ENCODE measurements around the gene TECR. TPM values are rescaled to one million over a fixed set of nuclear protein-coding genes. Genes with fewer than 3 reads are reported as not detected.
A peak's percentile ranks its signal among the peaks of the same experiment; 100 is the strongest.

Gene TECR
- total and polyA plus RNA-seq, 9 of the 15 experiments (the other 6 are each of a cell fraction or from before 2014, with no cell fraction given), result 29.3 to 211 (median 81.4) TPM

- TF ChIP-seq PCBP1 (IDR thresholded peaks at IDR 0.05; ENCODE audit: low read depth, low read length, poor library complexity, severe bottlenecking) (no peak), RBM22 (IDR thresholded peaks at IDR 0.05; ENCODE audit: low read depth, low read length, poor library complexity, severe bottlenecking) (no peak), ZNF589 (CRISPR knock-in tag; IDR thresholded peaks at IDR 0.05; ENCODE audit: low read depth) (no peak), ZNF766 (CRISPR knock-in tag; conservative IDR thresholded peaks at IDR 0.05) (no peak), CBFB (CRISPR knock-in tag; IDR thresholded peaks at IDR 0.05) (no peak), TCF7 (IDR thresholded peaks at IDR 0.05; ENCODE audit: borderline replicate concordance) (no peak), TCF15 (CRISPR knock-in tag; IDR thresholded peaks at IDR 0.05) (no peak), ZNF75A (CRISPR knock-in tag; IDR thresholded peaks at IDR 0.05) (no peak)
Observed at GRCh38 chr19:14603990-14604387, 74.6 kb downstream of the TECR start (continued).

GRCh38 chr19:14606627-14607026, 77.2 kb downstream of the TECR start:
- Histone ChIP-seq H3K9ac (ENCODE audit: insufficient read depth in 1 of 2, low read depth in 2 of 2, low read length in 2 of 2) (no peak overlapping the region), H4K20me1 (replicated peaks; ENCODE audit: control insufficient read depth, insufficient read depth, low read length) (no peaks in the 10 kb centered on the region), H3K27me3 (ENCODE audit: control insufficient read depth in 2 of 2, insufficient read depth in 2 of 2, low read length in 2 of 2) (peaks cover 12 to 24% of the 10 kb centered on the region in 2 experiments; a peak in 3 of 5 replicates), H3K9me3 (replicated peaks; ENCODE audit: control insufficient read depth, insufficient read depth, low read depth, low read length) (no peaks in the 10 kb centered on the region), H2AFZ (ENCODE audit: low read depth, low read length) (no peak overlapping the region), H3K4me2 (ENCODE audit: insufficient read depth, low read length) (no peak overlapping the region), H3K9me1 (ENCODE audit: control insufficient read depth, insufficient read depth, low read length) (no peaks in the 10 kb centered on the region), H3K4me3 (no peak overlapping the region), H3K79me2 (ENCODE audit: control insufficient read depth, insufficient read depth, low read length) (no peaks in the 10 kb centered on the region), H3K4me1 (replicated peaks in 1 of 2; ENCODE audit: control insufficient read depth in 2 of 2, insufficient read depth in 2 of 2, low read length in 2 of 2) (no peaks in the 10 kb centered on the region), H3K27ac (ENCODE audit: extremely low read depth, low read depth, low read length) (no peak overlapping the region), H3K36me3 (ENCODE audit: control insufficient read depth, insufficient read depth, low read length) (no peaks in the 10 kb centered on the region)
- DNase-seq (ENCODE audit: extremely low read depth in 1 of 4, low spot score in 3 of 4), result no peak
- no peak for ATAC-seq
- no TSS peak for BruUV-seq (replicated peaks)
- ChIA-PET POLR2A (no interaction called here), CTCF (ENCODE audit: low intra/inter-chr PET ratio) (no interaction called here)
- in situ Hi-C loops (cut with MboI) (no loop called here), intact Hi-C loops (cut with micrococcal nuclease) (no loop called here)
- WGBS (ENCODE audit: insufficient coverage, low coverage, missing lambda C conversion rate), result 3% methylated on average over 9 of the region's 9 CpGs
- TF ChIP-seq ZNF175 (CRISPR knock-in tag; IDR thresholded peaks at IDR 0.05; ENCODE audit: low read depth), result no peak
- TF ChIP-seq NFATC3 (IDR thresholded peaks at IDR 0.05), result no peak
- peak; percentile 31 for TF ChIP-seq RBM25 (IDR thresholded peaks at IDR 0.05; ENCODE audit: low read depth, low read length, severe bottlenecking)
- TF ChIP-seq BCOR (IDR thresholded peaks at IDR 0.05), result peak; percentile 87
- no peak for TF ChIP-seq ZMIZ1 (IDR thresholded peaks at IDR 0.05; ENCODE audit: low read depth in 2 of 2, low read length in 2 of 2)
- TF ChIP-seq SAFB (IDR thresholded peaks at IDR 0.05; ENCODE audit: borderline replicate concordance, low read depth, low read length), result no peak
- TF ChIP-seq CREB3 (tag; conservative IDR thresholded peaks at IDR 0.05; ENCODE audit: low read depth), result no peak
- no peak for TF ChIP-seq PHF8 (IDR thresholded peaks at IDR 0.05; ENCODE audit: borderline replicate concordance, low read length)
- no peak for TF ChIP-seq MXD1 (CRISPR knock-in tag; IDR thresholded peaks at IDR 0.05; ENCODE audit: borderline replicate concordance, poor library complexity, severe bottlenecking)
- FAIRE-seq, result no peak
